Measurements from ENCODE around the gene RAB40C. TPM values are rescaled to one million over a fixed set of nuclear protein-coding genes. Genes with fewer than 3 reads are reported as not detected.

The RAB40C gene
- total RNA-seq, 1 donor from 2014 or later, result 17.3 TPM

DNA sequence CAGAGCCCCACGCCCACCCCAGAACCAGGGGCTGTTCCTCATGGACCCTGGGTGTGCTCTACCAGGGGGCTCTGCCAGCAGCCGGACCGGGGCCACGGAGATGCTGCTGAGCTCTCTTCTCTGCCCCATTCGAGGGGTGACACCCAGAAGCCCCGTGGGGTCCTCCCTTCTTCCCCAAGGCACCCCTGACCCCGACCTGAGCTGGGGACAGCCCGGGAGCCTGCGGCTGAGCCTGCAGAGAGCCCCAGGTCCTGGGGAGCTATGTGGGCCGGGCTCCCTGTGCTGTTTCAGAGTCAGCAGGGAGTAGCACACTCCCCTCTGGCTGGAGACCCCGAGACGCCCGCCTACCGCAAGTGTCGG, 30.9 kb upstream of the RAB40C start:
- no peak for DNase-seq (ENCODE audit: low spot score)

GRCh38 chr16:559411-560203, 30.3 kb upstream of the RAB40C start:
- DNase-seq (ENCODE audit: low spot score), result no peak

GRCh38 chr16:560204-560700, 29.6 kb upstream of the RAB40C start, which contains the start of gene PRR35:
Gene PRR35 (plus strand): TSS chr16:560394. CDS start chr16:563295, 2,901 bp downstream.
- no peak for DNase-seq (ENCODE audit: low spot score)

- DNase-seq (ENCODE audit: low spot score), result no peak
These were observed 29.0 kb upstream of the RAB40C start for GRCh38 chr16:560701-561412.

DNA sequence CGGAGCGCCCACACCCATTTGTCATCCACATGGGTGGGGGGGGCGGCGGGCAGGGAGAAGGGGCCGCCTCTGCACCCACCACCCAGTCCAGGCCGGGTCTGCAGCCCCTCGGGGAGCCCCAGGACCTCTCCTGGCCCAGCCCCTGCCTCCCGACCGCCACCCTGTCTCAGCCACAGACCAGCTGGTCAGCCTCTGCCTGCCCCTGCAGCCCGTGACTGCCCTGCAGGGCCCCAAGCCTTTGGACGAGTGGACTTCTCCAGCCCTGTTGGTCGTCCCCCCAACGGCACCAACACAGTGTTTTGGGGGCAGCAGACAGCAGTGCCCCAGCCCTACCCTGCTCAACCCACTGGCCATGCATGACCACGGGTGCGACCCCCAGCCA, 28.5 kb upstream of the RAB40C start:
- DNase-seq (ENCODE audit: low spot score), result no peak

DNA sequence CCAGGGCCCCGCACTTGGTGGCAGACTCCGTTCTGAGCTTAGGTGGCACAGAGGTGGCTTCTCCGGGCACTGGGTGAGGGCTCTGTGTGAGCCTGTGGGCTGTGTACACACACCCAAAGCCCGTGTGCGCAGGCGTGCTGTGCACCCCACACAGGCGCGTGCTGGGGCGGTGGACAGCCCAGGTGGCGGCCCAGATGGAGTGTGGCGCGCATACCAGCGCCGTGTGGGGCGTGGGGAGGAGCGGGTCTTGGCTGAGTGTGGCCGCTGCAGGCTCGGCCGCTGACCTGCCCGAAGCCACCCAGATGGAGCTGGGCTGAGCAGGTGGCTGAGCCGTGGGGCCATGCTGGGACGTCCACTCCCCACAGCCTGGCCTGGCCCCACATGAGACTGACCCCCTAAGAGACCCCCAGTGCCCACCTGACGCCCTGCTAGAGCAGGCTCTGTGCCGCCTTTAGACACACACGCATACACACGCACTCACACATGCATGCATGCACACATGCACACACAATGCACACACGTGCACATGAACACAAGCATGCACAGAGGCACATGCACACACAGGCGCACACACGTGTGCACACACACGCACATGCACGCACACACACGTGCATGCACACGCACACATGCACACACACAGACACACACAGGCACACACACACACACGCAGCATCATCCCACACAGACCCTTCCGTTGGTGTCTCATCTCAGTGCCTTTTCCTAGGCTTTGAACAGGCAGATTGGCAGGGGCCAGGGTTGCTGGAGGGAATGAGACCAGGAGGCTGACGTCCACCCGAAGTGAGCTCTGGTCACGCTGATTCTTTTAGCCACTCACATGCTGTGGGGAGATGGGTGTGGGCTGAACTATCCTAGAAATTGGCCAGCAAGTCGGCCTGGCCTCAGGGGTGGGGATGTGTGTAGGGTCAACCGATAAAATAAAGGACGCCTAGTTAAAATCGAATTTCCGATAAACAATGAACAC, 27.6 kb upstream of the RAB40C start:
- DNase-seq (ENCODE audit: low spot score), result no peak

DNA sequence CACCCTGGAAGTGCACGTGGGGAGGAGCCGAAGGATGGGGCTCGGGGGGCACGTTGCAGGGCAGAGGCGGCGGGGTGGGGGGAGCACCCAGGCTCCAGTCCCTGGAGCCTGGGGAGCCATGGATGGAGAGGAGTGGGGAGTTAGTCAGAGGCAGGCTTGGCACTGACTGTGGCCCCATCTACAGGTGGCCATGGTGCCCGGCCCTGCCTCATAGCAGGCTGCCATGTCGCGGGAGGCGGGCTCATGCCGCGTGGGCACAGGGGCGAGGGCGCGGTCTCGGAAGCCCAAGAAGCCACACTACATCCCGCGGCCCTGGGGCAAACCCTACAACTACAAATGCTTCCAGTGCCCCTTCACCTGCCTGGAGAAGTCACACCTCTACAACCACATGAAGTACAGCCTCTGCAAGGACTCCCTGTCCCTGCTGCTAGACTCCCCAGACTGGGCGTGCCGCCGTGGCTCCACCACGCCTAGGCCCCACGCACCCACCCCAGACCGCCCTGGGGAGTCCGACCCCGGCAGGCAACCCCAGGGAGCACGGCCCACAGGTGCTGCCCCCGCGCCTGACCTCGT, 26.7 kb upstream of the RAB40C start:
- DNase-seq (ENCODE audit: low spot score), result no peak

DNA sequence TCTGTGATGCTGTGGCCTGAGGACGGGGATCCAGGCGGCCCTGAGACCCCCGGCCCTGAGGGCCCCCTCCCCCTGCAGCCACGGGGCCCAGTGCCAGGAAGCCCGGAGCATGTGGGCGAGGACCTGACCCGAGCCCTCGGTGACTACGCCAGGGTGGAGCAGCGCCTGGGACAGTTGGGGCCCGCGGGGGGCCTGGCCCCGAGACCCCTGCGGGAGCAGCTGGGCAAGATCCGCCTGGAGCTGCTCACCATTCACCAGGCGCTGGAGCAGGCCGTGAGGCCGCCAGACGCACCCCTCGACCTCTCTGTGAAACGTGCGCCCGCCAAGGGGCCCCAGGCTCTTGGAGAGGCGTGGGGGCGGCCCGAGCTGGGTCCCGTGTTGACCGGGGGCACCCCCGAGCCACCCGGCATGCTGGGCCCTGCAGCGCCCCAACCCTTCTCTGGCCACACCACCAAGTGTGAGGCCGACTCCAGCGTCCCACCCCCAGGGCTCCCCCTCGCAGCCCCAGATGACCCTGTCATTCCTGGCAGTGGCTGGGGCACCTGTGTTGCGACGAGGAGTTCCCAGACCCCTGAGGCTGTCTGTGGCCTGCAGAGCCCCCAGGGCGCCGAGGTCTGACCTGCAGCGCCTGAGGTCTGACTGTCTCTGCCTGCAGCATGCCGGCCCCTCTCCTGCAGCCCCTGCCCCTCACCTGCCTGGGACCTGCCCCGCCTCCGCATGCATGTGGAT, 25.0 kb upstream of the RAB40C start:
- no peak for DNase-seq (ENCODE audit: low spot score)

DNA sequence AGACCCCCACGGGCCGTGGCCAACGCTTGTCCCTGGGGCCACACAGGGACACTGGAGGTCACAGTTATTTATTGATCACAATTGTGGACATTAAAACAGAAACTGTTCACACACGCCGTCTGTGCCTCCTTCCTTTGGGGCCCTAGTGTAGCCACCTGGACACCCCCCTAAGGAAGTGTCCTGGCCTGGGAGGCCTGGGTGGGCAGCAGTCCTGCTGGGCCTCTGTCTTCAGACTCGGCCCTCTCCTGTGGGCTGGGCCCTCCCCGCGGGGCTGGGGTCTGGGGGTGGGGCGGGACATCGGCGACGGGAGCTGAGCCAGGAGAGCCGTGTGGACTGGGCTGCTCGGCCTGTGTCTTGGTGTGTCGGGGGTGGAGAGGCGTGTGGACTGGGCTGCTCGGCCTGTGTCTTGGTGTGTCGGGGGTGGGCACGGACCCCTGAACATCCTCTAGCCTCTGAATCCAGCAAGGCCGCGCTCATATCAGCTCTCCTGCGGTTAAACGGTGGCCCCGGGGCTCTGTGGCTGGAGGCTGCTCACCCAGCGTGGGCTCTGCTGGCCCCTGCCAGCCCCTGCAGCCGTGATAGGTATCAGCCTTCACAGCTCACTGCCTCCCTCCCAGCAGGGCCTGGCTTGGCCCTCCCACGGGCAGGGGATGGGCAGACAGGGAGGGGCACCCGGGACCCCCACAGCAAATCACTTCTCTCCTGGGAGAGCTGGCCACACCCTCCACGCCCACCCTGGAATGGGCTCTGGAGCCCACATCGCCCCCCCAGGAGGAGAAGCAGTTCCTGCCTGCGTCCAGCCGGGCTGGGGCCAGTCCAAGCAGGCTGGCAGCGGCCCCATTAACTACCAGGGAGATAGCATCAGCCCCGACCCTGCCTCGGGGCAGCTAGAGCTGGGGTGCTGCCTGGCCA, 24.2 kb upstream of the RAB40C start:
- DNase-seq (ENCODE audit: low spot score), result no peak

DNA sequence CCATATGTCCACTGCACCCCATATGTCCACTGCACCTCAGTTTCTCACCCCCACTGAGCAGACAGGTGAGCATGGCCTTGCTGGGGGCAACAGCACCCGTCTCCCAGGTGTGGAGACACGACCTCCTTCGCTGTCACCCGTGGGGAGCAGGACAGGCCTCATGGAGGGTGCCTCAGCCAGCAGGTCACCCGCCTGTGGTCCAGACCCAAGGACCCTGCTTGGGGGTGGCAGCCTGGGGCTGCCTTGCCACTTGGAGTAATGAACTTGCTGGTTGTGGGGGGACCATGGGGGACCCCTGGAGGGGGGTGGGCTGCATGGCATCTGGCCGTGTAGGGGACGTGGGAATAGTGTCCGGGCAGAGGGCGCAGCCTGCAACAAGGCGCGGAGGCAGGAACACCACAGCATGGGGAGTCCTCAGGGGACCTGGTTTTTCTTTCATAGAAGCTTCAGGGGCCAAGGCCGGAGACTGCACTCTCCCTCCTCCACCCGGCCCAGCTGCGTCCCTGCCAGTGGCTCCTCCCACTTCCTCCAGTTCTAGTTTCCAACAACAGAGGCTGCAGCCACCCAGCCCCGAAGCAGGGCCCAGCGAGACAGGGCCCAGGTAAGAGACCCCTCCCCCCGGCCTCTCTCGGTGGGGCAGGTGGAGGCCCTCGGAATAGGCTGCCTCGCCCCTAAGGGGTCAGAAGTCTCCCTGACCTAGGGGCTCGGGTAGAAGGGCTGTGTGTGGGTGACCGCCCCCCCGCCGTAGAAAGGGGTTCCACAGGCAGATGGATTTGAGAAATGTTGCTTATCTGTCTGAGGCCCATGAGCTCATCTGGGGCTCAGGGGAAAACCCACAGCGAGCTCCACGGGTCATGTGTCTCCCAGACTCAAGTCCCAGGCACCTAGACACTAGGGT, 23.1 kb upstream of the RAB40C start, which contains the start of gene NHLRC4:
TSS of gene NHLRC4 (plus strand) at position 531 of the 898 bp plus-strand sequence. CDS start 1,043 bp downstream, outside the sequence.
- DNase-seq (ENCODE audit: low spot score), result no peak

GRCh38 chr16:567373-568256, 22.3 kb upstream of the RAB40C start:
- DNase-seq (ENCODE audit: low spot score), result no peak

- DNase-seq (ENCODE audit: low spot score), result no peak
These were observed 21.2 kb upstream of the RAB40C start for GRCh38 chr16:568401-569258.

DNA sequence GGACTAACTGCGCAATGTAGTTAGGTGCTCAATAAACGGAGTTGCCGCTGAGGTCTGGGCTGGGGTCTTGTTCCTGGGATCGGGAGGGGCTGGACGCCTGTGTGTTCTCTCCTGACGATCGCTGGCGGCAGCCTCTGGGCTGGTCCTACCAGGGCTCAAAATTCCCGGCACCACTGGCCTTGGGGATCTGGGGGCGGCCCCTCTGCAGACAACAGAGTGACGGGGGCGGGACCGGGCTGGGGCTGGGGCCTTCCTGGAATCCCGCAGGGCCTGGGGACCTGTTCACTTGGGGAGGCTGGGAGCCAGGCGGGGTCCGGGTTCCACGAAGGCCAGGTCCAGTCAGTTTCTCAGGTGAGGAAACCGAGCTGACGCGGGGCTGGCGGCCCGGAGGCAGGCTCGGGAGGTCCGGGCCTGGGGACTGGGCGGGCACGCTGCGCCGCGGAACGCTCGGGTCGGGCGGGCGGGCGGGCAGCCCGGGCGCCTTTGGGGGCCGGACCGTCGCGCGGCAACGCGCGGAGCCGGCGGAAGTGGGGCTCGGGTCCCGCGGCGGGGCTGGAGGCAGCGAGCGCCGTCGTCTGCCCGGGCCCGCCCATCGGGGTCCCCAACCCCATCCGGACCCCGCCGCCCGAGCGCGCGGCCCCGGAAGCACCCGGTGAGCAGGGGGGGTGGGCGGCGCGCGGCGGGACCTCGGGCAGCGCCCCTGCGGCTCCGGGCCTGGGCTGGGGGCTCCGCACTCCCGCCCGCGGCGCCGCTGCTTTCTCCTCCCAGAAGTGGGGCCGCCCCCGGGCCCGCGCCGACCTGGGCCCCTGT, 20.2 kb upstream of the RAB40C start, which contains the start of gene PIGQ:
TSS of gene PIGQ (plus strand) at position 524 of the 810 bp plus-strand sequence. CDS start 4,107 bp downstream, outside the sequence.
- DNase-seq (ENCODE audit: low spot score), result no peak

GRCh38 chr16:572865-573650, 16.8 kb upstream of the RAB40C start:
- DNase-seq (ENCODE audit: low spot score), result no peak

Data from mesenteric fat pad (tissue), 1 donor.